Neural cell (in vitro differentiated cells): ENCODE results near the gene ARHGAP24. TPM values are rescaled to one million over a fixed set of nuclear protein-coding genes. Genes with fewer than 3 reads are reported as not detected.

Experiments used
- H2AFZ ChIP-seq: fragments of 200-600, 300-800 bp; sonication (generic), shearing (Covaris generic); 2 replicates; pipeline ENCODE4 v1.6.0; 2014; ENCODE audit warnings: low read depth, mild to moderate bottlenecking, antibody characterized with exemption, low read length, moderate library complexity
- H3F3A ChIP-seq: fragments of 200-600 bp; shearing (Covaris generic); 2 replicates; pipeline ENCODE4 v1.6.1; 2016; ENCODE audit warnings: mild to moderate bottlenecking, moderate library complexity, mixed read lengths, antibody characterized with exemption, low read length; ENCODE audit not compliant: insufficient read depth, poor library complexity, severe bottlenecking
- H3K27ac ChIP-seq: fragments of 200-600, 300-800 bp; sonication (generic), shearing (Covaris generic); 2 replicates; pipeline ENCODE4 v1.5.1; 2014; ENCODE audit warnings: mild to moderate bottlenecking, low read length, moderate library complexity
- H3K27me3 ChIP-seq: fragments of 300-800, 200-600 bp; sonication (generic), shearing (Covaris generic); 2 replicates; pipeline ENCODE4 v1.6.0; 2014; ENCODE audit warnings: mild to moderate bottlenecking, low read depth, low read length, moderate library complexity; ENCODE audit not compliant: insufficient read depth
- H3K36me3 ChIP-seq: fragments of 300-800, 200-600 bp; sonication (generic), shearing (Covaris generic); 2 replicates; pipeline ENCODE4 v1.5.1; 2014; ENCODE audit warnings: mild to moderate bottlenecking, antibody characterized with exemption, low read length, moderate library complexity; ENCODE audit not compliant: insufficient read depth
- H3K4me2 ChIP-seq: fragments of 300-800, 200-600 bp; sonication (generic), shearing (Covaris generic); 2 replicates; pipeline ENCODE4 v1.6.0; 2014; ENCODE audit warnings: mild to moderate bottlenecking, low read length
- H3K4me3 ChIP-seq: fragments of 300-800, 200-600 bp; sonication (generic), shearing (Covaris generic); 2 replicates; pipeline ENCODE4 v1.5.1; 2014; ENCODE audit warnings: mild to moderate bottlenecking, low read length, moderate library complexity
- H3K79me2 ChIP-seq: fragments of 200-600 bp; shearing (Covaris generic); replicated peaks from 2 replicates; pipeline ENCODE4 v1.6.0; 2014; ENCODE audit warnings: mild to moderate bottlenecking, low read length, moderate library complexity; ENCODE audit not compliant: insufficient read depth
- H3K9ac ChIP-seq: fragments of 300-800, 200-600 bp; sonication (generic), shearing (Covaris generic); 2 replicates; pipeline ENCODE4 v1.6.1; 2016; ENCODE audit warnings: mild to moderate bottlenecking, low read length, mixed read lengths
- H3K9me2 ChIP-seq: fragments of 200-600 bp; shearing (Covaris generic); 2 replicates; pipeline ENCODE4 v1.6.1; 2016; ENCODE audit warnings: mild to moderate bottlenecking, low read length, mixed read lengths; ENCODE audit not compliant: insufficient read depth
- H3K9me3 ChIP-seq: fragments of 200-600, 300-800 bp; sonication (generic), shearing (Covaris generic); 2 replicates; pipeline ENCODE4 v1.6.1; 2016; ENCODE audit warnings: mild to moderate bottlenecking, mixed run types, low read length, moderate library complexity, mixed read lengths
- H4K20me1 ChIP-seq: fragments of 200-600 bp; shearing (Covaris generic); 2 replicates; pipeline ENCODE4 v1.6.1; 2016; ENCODE audit warnings: mild to moderate bottlenecking, mixed run types; ENCODE audit not compliant: insufficient read depth
- CTCF ChIP-seq: fragments of 450-650 bp; IDR thresholded peaks from 2 replicates; pipeline ENCODE4 v1.5.1; 2014; ENCODE audit warnings: antibody characterized with exemption, mild to moderate bottlenecking, moderate library complexity; ENCODE audit not compliant: poor library complexity, severe bottlenecking
- EP300 ChIP-seq: fragments of 450-650 bp; conservative IDR thresholded peaks from 2 replicates; pipeline ENCODE4 v1.6.1; 2014; ENCODE audit warnings: antibody characterized with exemption, mild to moderate bottlenecking, moderate library complexity; ENCODE audit not compliant: poor library complexity, severe bottlenecking
- EZH2 ChIP-seq: fragments of 200-600, 300-800 bp; shearing (Covaris generic), sonication (generic); IDR thresholded peaks from 2 replicates; pipeline ENCODE4 v1.6.1; 2014; ENCODE audit warnings: antibody characterized with exemption, low read length, borderline replicate concordance, mild to moderate bottlenecking; ENCODE audit not compliant: insufficient read depth, poor library complexity, severe bottlenecking
- MXI1 ChIP-seq: fragments of 450-650 bp; conservative IDR thresholded peaks from 2 replicates; pipeline ENCODE4 v1.6.1; 2014; ENCODE audit warnings: antibody characterized with exemption, mild to moderate bottlenecking; ENCODE audit not compliant: poor library complexity, severe bottlenecking
- POLR2AphosphoS5 ChIP-seq: IDR thresholded peaks from 2 replicates; pipeline ENCODE4 v1.6.1; 2012
- RAD21 ChIP-seq: fragments of 450-650 bp; conservative IDR thresholded peaks from 2 replicates; pipeline ENCODE4 v1.6.1; 2014; ENCODE audit warnings: antibody characterized with exemption, mild to moderate bottlenecking, moderate library complexity
- REST ChIP-seq: IDR thresholded peaks from 2 replicates; pipeline ENCODE4 v1.6.1; 2012; ENCODE audit warnings: borderline replicate concordance
- SMC3 ChIP-seq: fragments of 450-650 bp; conservative IDR thresholded peaks from 2 replicates; pipeline ENCODE4 v1.6.1; 2014; ENCODE audit warnings: antibody characterized with exemption, mild to moderate bottlenecking, moderate library complexity; ENCODE audit not compliant: poor library complexity
- TAF1 ChIP-seq: IDR thresholded peaks from 2 replicates; pipeline ENCODE4 v1.6.1; 2012; ENCODE audit warnings: low read depth
- polyA plus RNA-seq: library from polyadenylated mRNA; depleted of rRNA; stranded (reverse); fragments of >200 nt; gene quantifications from 2 replicates; pipeline ENCODE4 v1.2.3, GENCODE V29; 2014

The ARHGAP24 gene
- polyA plus RNA-seq, 1 donor from 2014 or later, result 2.9 TPM

GRCh38 chr4:85831647-85832046 is 356.7 kb downstream of the ARHGAP24 start:
- H3K27ac ChIP-seq, result no peak overlapping the region
- H3K4me3 ChIP-seq, result no peak overlapping the region
- no peak overlapping the region for H3K4me2 ChIP-seq
- no peak for TF ChIP-seq TAF1
- no peak for TF ChIP-seq REST
- TF ChIP-seq RAD21, result no peak
- no peak for TF ChIP-seq SMC3
- TF ChIP-seq POLR2AphosphoS5, result no peak
- no peak for TF ChIP-seq EZH2
- TF ChIP-seq EP300, result no peak
- no peaks in the 10 kb centered on the region for H3K36me3 ChIP-seq
- no peaks in the 10 kb centered on the region for H3K79me2 ChIP-seq
- no peaks in the 10 kb centered on the region for H3K27me3 ChIP-seq
- no peaks in the 10 kb centered on the region for H3F3A ChIP-seq
- H3K9me2 ChIP-seq, result no peaks in the 10 kb centered on the region
- H4K20me1 ChIP-seq, result no peaks in the 10 kb centered on the region
- no peak overlapping the region for H2AFZ ChIP-seq
- no peaks in the 10 kb centered on the region for H3K9me3 ChIP-seq
- H3K9ac ChIP-seq, result no peak overlapping the region

GRCh38 chr4:85833302-85833701 is 358.4 kb downstream of the ARHGAP24 start:
- no peaks in the 10 kb centered on the region for H3K27me3 ChIP-seq
- H3K9me3 ChIP-seq, result no peaks in the 10 kb centered on the region
- no peak overlapping the region for H2AFZ ChIP-seq
- no peak overlapping the region for H3K9ac ChIP-seq
- no peak overlapping the region for H3K4me2 ChIP-seq
- no peaks in the 10 kb centered on the region for H3K36me3 ChIP-seq
- no peaks in the 10 kb centered on the region for H3F3A ChIP-seq
- no peaks in the 10 kb centered on the region for H3K9me2 ChIP-seq
- no peak overlapping the region for H3K27ac ChIP-seq
- no peaks in the 10 kb centered on the region for H3K79me2 ChIP-seq
- TF ChIP-seq REST, result no peak
- H3K4me3 ChIP-seq, result no peak overlapping the region
- H4K20me1 ChIP-seq, result no peaks in the 10 kb centered on the region

- Histone ChIP-seq H3F3A (no peaks in the 10 kb centered on the region), H2AFZ (no peak overlapping the region), H3K9me3 (no peaks in the 10 kb centered on the region), H3K27me3 (no peaks in the 10 kb centered on the region), H3K4me3 (no peak overlapping the region), H3K9me2 (no peaks in the 10 kb centered on the region), H3K4me2 (no peak overlapping the region), H3K9ac (no peak overlapping the region), H3K79me2 (no peaks in the 10 kb centered on the region), H3K27ac (no peak overlapping the region), H4K20me1 (no peaks in the 10 kb centered on the region), H3K36me3 (no peaks in the 10 kb centered on the region)
- TF ChIP-seq TAF1 (no peak), SMC3 (no peak), MXI1 (no peak), EZH2 (no peak), CTCF (no peak), POLR2AphosphoS5 (no peak), EP300 (no peak), REST (no peak), RAD21 (no peak)
Measured at GRCh38 chr4:85834934-85835333, 360.0 kb downstream of the ARHGAP24 start.
